GM19351 (cell line): ENCODE data around the gene KCNJ15.
"Not testable (repeated sequence)": the region's sequence is repeated elsewhere in the genome, so short reads cannot be mapped to it uniquely, and the experiment has no call there.

Experiments
- ATAC-seq: cut with Tn5 transposase; IDR thresholded peaks from one replicate; pipeline ENCODE4 v1.9.1; 2021; ENCODE audit warnings: mild to moderate bottlenecking, moderate library complexity; ENCODE audit not compliant: unreplicated experiment

KCNJ15 gene

GRCh38 chr21:38256599-38257302, at the start of gene KCNJ15:
KCNJ15 (plus strand) TSS chr21:38256991; CDS start chr21:38299262, 42,271 bp downstream.
- ATAC-seq, result no peak

DNA sequence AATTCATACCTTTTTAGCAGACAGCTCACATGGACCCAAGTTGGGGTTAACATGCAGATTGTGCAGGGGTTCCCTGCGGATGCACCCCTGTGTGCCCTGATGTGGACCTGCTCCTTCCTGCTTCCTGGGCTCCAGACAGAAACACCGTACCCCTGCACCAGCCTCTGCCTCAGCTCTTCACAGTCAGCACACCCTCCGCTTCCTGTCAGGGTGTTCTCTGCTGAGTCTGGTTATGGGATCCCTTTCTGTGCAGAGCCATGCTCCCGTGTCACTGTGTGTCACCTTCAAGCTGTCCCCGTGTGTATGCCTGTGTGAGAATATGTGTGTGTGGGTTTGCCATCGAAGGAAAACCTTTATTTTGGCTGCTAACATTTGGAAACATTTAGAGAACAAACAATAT, 48.7 kb upstream of the KCNJ15 start:
- ATAC-seq, result no peak

GRCh38 chr21:38211321-38211720, 45.5 kb upstream of the KCNJ15 start:
- ATAC-seq, result no peak

DNA sequence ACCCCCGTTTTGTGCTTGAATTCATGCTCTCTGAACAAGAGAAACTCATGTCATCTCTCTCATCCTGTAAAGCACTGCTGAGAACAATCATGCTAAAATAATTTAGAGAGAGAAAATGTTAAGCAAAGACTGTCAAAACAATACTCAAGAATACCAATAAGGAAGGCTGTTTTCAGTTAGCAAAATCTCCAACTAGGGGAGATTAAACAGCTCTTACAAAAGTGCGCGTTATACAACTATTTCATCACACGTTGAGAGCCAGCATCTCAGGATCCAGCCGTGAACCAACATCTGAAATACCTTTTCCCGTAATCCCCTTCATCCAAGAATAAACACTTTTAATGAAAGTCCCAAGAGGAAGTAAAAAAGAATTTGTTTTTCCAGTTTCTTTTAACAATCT, 44.1 kb upstream of the KCNJ15 start:
- ATAC-seq, result no peak

- ATAC-seq, result peak; percentile 55
These were observed 37.7 kb upstream of the KCNJ15 start for GRCh38 chr21:38219049-38219628.

GRCh38 chr21:38220270-38220737, 36.5 kb upstream of the KCNJ15 start:
- no peak for ATAC-seq

- ATAC-seq, result no peak
These were observed 35.2 kb upstream of the KCNJ15 start for GRCh38 chr21:38221594-38221993.

DNA sequence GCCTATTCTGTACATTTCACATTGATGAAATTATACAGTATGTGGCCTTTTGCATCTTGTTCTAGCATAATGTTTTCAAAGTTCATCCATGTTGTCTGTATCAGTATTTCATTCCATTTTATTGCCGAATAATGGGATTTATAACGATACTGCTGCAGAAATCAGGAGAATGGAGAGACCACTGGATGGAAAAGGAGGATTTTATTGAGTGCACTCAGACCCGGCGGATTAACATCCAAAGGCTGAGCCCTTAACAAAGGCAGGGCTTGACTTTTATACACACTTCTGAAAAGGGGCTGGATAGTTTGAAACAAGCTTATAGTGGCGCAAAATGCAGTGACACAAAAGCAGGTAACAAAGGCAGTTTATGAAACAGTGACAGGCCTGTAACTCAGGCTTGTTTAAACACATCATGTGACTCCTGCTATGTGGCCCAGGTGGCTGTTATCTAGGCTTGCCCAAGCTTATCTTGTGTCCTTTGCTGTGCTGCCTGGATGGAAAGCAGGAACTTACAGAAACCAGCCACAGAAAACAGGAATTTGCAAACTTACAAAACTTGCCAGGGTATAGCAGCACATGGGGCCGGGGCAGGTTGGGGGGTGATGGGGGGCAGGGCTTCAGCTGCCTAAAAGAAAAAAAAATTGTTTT, 32.8 kb upstream of the KCNJ15 start:
- no peak for ATAC-seq

DNA sequence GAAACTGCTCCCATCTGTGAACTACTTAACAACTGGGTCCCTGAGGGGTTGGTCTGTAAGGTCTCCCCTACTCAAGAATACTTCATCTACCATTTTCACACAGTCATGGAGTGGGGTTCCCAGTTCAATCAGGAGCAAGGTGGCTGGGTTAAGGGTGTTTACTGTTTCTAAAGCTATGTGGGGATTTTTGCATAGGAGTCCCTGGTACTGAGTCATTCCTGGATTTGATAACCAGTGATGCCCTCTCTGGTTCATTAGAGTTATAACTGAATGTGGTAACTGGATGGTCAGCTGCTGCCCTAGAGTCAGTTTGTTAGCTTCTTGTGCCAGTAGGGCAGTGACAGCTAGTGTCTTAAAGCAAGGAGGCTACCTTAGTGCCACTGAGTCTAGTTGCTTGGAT, 29.4 kb upstream of the KCNJ15 start:
- no peak for ATAC-seq

- no peak for ATAC-seq
These were observed 28.7 kb upstream of the KCNJ15 start for GRCh38 chr21:38228115-38228514.

- ATAC-seq, result no peak
These were observed 28.3 kb upstream of the KCNJ15 start for GRCh38 chr21:38228537-38228936.

DNA sequence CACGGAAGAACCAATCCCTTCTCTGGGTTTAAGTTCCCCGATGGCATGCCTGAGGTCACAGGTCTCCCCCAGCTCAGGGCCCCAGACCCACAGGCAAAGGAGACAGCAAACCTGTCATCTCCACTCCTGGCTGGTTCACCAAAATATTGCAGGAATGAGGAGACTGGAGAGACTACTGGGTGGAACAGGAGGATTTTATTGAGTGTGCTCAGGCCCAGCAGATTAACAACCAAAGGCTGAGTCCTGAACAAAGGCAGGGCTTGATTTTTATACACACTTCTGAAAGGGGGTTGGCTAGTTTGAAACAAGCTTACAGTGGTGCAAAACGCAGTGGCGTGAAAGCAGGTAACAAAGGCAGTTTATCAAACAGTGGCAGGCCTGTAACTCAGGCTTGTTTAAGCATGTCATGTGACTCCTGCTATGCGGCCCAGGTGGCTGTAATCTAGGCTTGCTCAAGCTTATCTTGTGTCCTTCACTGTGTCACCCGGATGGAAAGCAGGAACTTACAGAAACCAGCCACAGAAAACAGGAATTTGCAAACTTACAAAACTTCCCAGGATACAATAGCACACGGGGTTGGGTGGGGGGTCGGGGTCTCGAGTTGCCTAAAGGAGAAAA, 27.4 kb upstream of the KCNJ15 start:
- no peak for ATAC-seq

- ATAC-seq, result no peak
These were observed 22.2 kb upstream of the KCNJ15 start for GRCh38 chr21:38234395-38235142.

- not testable (repeated sequence) for ATAC-seq
These were observed 21.5 kb upstream of the KCNJ15 start for GRCh38 chr21:38235251-38235650.

DNA sequence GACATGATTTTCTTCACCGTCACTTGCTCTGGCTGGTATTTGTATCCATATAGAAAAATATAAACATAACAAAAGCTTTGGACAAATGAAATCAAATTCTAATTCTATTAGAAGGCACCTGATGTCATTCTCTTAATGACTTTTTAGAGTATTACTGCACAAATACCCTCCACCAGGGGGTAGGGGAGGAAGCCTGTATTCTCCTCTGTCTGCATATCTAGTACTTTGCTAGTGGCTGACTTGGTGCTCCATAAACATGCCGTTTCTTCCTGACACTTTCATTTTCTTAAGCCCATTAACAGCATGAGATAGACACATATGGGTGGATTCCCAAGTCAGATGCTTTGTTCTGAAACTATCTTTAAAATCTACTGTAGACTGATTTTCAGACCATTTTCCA, 20.6 kb upstream of the KCNJ15 start:
- ATAC-seq, result no peak

DNA sequence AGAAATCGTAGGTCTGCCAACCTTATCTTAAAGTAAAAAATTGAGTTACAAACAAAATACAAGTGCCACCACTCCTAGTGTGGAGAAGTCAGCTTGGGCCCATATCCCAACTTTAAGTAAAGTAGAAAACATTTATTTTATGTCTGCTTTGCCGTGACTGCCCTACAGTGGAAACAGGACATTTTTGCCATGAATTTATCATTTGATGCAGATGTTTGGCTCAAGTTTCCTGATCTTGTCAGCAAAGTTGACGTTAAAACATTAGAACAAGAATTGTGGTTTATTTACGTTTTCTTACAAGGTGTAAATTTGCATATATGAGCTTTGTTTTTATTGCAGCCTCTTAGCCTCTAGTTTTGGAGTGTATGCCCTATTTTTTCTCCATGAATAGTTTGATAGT, 17.1 kb upstream of the KCNJ15 start:
- ATAC-seq, result no peak

DNA sequence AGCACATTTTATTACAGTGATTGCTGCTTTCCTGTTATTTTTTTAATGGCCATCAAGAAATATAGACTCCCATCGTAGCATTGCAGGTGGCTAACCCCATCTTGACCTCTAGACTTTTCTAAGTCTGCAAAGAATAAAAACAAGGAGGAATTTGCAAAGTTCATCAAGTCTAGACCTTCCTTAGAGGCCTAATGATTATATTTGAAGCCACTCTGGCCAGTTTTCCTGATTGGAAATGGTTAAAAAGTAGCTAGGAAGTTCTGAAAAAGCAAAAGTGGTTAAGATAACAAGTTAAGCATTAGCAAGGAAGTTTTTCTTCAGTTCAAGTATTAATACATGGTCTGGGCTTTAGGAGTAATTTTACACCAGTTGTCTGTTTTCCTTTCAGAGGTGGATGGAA, 16.7 kb upstream of the KCNJ15 start:
- no peak for ATAC-seq

DNA sequence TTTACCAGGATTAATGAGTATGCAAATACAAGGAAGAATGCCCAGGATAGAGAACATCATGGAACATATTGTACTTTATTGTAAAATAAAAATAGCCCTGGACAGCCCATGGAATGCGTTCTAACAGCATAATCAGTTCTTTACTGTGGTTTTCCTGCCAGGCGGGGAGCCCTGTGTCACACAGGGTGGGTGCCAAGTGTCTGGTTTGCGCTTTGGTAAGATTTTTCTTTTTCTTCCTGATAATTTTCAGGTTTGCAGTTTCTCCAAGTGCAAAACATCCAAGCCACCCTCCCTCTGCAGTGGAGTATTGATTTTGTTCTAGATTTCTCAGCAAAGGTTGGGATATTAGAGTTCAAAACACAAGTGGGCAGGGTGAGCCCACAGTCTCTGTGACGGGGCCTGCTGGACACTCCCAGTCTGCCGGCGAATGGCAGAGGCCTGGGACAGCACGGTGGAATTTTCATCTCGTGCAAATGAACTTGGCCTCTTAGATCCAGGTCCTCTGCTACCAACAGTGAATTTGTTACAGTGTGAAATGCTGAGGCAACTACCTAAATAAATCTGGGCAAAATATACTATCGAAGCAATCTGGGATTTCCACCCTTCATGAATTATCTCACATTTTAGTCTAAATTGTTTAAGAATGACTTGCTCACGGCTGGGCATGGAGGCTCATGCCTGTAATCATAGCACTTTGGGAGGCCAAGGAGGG, 15.6 kb upstream of the KCNJ15 start:
- ATAC-seq, result no peak

DNA sequence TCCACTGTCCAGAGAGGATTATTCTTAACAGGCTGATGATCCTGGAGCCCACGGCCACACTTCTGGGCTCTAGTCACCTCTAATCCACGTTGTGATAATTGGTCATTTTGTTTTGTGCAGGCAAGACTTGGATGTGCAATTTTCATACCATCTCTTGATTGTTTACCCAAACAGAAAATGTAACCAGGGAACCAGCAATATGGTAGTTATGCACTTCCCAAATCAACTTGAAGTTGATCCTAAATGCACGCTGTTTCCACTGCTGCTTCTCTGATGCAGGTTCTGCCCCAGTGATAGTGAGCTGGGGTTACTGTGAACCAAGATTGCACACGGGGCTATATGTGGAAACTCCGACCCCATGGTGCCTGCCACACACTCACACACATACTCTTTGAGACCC, 14.7 kb upstream of the KCNJ15 start:
- no peak for ATAC-seq

GRCh38 chr21:38243732-38244406, 12.9 kb upstream of the KCNJ15 start:
- ATAC-seq, result no peak
